Fibroblast of skin of back (primary cell): Measurements from ENCODE around the gene FOXD4L6.
"Not testable (repeated sequence)": the region's sequence is repeated elsewhere in the genome, so short reads cannot be mapped to it uniquely, and the experiment has no call there.

Source experiments
- DNase-seq: peaks from one replicate; pipeline ENCODE4 v3.0.0-alpha.2; 2013

Gene FOXD4L6

DNA sequence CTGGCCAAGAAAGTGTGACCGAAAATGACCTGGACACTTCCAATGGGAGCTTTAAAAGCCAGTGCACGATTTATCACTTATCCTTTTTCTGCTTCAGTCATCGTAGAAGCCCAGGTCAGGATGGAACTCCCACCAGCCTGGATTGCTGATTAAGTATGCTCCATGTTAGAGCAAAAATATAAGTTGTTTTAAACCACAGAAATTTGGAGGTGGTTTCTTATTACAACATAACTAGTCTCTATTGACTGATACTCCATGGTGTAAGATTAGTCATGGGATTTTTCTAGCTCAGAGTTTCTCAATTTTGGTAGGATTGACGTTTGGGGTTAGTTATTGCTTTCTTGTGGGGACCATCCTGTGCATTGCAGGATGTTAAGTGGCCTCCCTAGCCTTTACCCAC is 29.7 kb downstream of the FOXD4L6 start:
- DNase-seq, result not testable (repeated sequence)

DNA sequence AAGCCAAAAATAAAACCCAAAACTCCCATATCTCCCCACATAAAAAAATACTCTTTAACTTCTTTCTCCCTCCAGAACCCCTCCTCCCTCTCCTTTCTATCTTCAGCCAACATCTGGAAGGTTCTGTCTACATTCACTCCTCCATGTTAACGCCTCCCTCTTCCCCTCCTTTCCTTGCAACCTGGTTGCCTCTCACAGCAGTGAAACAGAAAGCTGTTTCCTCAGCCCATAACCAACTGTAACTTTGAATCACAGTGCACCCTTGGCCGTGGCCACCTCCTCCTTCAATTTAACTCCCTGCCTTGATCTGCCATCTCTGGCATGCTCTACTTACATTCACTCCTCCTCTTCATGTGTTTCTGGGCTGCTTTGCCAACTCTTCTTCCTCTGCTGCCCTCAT is 33.4 kb downstream of the FOXD4L6 start:
- DNase-seq, result not testable (repeated sequence)

- peak; percentile 16 for DNase-seq
Measured at GRCh38 chr9:41094010-41094773, 34.3 kb downstream of the FOXD4L6 start.

DNA sequence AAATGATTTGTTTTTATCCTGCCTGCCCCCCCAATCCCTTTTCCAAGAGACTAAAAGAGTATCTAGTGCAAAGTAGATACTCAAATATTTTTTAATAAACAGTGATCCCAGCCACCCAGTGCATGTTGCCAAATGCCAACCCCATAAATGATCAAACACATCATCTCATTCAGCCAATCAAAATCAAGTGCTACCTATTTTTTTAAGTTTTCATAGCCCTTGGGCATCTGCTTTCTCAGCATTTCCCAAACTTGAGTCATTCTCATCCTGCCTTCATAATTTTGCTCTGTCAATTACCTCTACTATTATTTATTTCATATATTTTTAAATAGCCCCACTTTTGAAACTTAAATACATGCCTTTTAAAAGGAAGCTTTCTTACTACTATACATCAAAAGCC is 37.6 kb downstream of the FOXD4L6 start:
- not testable (repeated sequence) for DNase-seq

GRCh38 chr9:41090386-41090785 is 38.1 kb downstream of the FOXD4L6 start:
- not testable (repeated sequence) for DNase-seq

- DNase-seq, result not testable (repeated sequence)
Measured at GRCh38 chr9:41088450-41089059, 39.9 kb downstream of the FOXD4L6 start.

- not testable (repeated sequence) for DNase-seq
Measured at GRCh38 chr9:41087929-41088328, 40.6 kb downstream of the FOXD4L6 start.

- not testable (repeated sequence) for DNase-seq
Measured at GRCh38 chr9:41087157-41087780, 41.2 kb downstream of the FOXD4L6 start.

- DNase-seq, result not testable (repeated sequence)
Measured at GRCh38 chr9:41086685-41087084, 41.8 kb downstream of the FOXD4L6 start.

GRCh38 chr9:41086215-41086614 is 42.3 kb downstream of the FOXD4L6 start:
- not testable (repeated sequence) for DNase-seq

GRCh38 chr9:41082358-41082757 is 46.1 kb downstream of the FOXD4L6 start:
- DNase-seq, result not testable (repeated sequence)

- not testable (repeated sequence) for DNase-seq
Measured at GRCh38 chr9:41079464-41079863, 49.0 kb downstream of the FOXD4L6 start.

- peak; percentile 40 for DNase-seq
Measured at GRCh38 chr9:41077586-41077985, 50.9 kb downstream of the FOXD4L6 start.
